Measurements from ENCODE around the gene SCAMP3. TPM values are rescaled to one million over a fixed set of nuclear protein-coding genes. Genes with fewer than 3 reads are reported as not detected.

Gene SCAMP3
- total RNA-seq, 2 donors from 2014 or later, result 77.2 to 77.7 TPM

DNA sequence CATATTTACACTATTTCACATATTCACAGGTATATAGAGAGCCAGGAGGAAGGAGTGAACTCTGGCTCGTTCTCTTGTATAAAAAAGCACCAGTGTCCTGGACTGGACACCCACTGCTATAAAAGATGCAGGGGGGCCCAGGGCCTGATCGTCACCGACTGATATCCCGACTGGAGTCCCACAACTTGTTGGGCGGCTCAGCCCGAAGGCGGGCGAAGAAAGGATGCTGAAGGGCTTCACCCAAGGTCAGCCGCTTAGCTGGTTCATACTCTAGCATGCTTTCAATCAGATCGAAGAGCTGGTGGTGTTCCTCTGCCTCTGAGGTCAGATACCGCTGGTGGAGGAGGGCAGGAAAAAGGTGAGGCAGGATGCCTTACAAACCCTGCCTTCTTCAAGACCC lies 907 bp upstream of the SCAMP3 start:
- Histone ChIP-seq H3K4me3 (no peak overlapping the region), H3K27me3 (no peaks in the 10 kb centered on the region), H3K36me3 (peaks cover 65% of the 10 kb centered on the region), H3K9me3 (no peaks in the 10 kb centered on the region), H3K4me1 (peaks cover 3 to 31% of the 10 kb centered on the region in 2 donors), H3K27ac (no peak overlapping the region)
- TF ChIP-seq, protein P1, sequence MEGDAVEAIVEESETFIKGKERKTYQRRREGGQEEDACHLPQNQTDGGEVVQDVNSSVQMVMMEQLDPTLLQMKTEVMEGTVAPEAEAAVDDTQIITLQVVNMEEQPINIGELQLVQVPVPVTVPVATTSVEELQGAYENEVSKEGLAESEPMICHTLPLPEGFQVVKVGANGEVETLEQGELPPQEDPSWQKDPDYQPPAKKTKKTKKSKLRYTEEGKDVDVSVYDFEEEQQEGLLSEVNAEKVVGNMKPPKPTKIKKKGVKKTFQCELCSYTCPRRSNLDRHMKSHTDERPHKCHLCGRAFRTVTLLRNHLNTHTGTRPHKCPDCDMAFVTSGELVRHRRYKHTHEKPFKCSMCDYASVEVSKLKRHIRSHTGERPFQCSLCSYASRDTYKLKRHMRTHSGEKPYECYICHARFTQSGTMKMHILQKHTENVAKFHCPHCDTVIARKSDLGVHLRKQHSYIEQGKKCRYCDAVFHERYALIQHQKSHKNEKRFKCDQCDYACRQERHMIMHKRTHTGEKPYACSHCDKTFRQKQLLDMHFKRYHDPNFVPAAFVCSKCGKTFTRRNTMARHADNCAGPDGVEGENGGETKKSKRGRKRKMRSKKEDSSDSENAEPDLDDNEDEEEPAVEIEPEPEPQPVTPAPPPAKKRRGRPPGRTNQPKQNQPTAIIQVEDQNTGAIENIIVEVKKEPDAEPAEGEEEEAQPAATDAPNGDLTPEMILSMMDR (IDR thresholded peaks at IDR 0.05), result no peak
- no peak for DNase-seq (ENCODE audit: low spot score)

- H3K27ac ChIP-seq, result peak overlapping the region; percentile 75 to 86
- no peaks in the 10 kb centered on the region for H3K27me3 ChIP-seq
- TF ChIP-seq, protein P1 (IDR thresholded peaks at IDR 0.05), result no peak
- peaks cover 59% of the 10 kb centered on the region for H3K36me3 ChIP-seq
- peaks cover 3 to 23% of the 10 kb centered on the region in 2 donors for H3K4me1 ChIP-seq
- no peaks in the 10 kb centered on the region for H3K9me3 ChIP-seq
- no peak for DNase-seq (ENCODE audit: low spot score)
- H3K4me3 ChIP-seq, result peak overlapping the region; percentile 67 to 86
Measured at GRCh38 chr1:155261493-155261851, 688 bp downstream of the SCAMP3 start.

DNA sequence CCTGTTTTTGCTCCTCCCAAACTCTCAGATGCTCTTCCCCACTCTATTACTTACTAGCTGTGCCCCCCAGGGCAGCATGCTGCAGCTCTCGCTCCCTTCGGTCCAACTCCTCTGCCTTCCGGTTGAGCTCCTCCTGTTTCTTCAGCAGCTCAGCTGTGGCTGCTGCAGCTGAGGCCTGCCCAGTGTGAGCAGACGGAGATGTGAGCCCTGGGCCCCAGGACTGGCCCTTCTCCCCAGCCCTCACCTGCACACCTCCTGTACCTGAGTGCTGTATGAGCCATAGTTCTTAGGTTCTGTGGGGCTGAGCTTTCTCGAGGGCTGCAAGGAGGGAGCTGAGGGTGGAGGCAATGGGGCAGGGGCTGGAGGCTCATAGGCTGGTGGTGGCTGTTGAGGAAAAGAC lies 1.9 kb downstream of the SCAMP3 start:
- no peak overlapping the region for H3K4me3 ChIP-seq
- TF ChIP-seq, protein P1 (IDR thresholded peaks at IDR 0.05), result no peak
- no peak overlapping the region for H3K27ac ChIP-seq
- H3K27me3 ChIP-seq, result no peaks in the 10 kb centered on the region
- peaks cover 48% of the 10 kb centered on the region for H3K36me3 ChIP-seq
- H3K4me1 ChIP-seq, result peaks cover 3 to 32% of the 10 kb centered on the region in 2 donors
- H3K9me3 ChIP-seq, result no peaks in the 10 kb centered on the region
- DNase-seq (ENCODE audit: low spot score), result no peak

DNA sequence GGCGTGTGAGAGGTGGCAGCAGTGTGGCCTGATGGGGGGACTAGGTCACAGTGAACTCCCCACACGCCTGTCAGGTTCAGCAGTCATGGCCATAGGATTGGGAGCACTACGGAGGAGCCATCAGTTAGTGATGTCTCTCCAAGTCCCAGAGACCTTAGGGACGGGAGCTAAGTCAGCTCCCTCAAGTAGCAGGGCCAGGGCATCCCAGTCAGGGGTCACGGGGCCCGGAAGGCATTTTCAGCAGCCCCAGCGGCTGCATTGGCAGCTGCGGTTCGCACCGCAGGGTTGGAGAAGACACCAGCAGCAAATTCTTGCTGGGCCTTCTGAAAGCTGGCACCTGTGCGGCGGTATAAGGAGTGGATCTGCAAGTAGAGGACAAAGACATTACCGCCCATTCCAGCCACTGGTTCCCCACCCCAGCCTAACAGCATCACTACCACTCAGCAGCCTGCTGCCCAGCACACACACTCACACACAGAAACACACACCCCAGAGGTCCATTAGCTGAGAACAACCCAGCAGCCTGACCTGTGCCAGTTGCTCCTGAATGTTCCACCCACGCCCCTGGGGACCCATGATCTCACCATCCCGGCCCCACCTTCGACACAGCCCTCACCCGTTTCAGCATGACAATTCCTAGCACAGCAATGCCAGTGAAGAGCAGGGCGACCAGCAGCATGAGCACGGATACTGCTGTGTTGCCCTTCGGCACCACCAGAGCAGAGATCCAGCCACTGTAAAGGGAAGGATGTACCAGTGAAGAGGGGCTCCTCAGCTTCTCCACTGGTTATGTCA lies 5.9 kb downstream of the SCAMP3 start:
- no peaks in the 10 kb centered on the region for H3K9me3 ChIP-seq
- DNase-seq (ENCODE audit: low spot score), result no peak
- H3K4me3 ChIP-seq, result peak overlapping the region in 1 of 2 donors; percentile 91
- TF ChIP-seq, protein P1 (IDR thresholded peaks at IDR 0.05), result no peak
- no peaks in the 10 kb centered on the region for H3K27me3 ChIP-seq
- H3K36me3 ChIP-seq, result peaks cover 24% of the 10 kb centered on the region
- H3K27ac ChIP-seq, result peak overlapping the region; percentile 97
- H3K4me1 ChIP-seq, result peaks cover under 1 to 43% of the 10 kb centered on the region in 2 donors

- Histone ChIP-seq H3K27ac (peak within 1 kb of the TSS; percentile 97), H3K36me3 (peaks cover 24% of the 10 kb centered on the region), H3K27me3 (no peaks in the 10 kb centered on the region), H3K9me3 (no peaks in the 10 kb centered on the region), H3K4me1 (peaks cover 0 to 43% of the 10 kb centered on the region in 2 donors), H3K4me3 (peak within 1 kb of the TSS; percentile 91 to 94)
- TF ChIP-seq, protein P1 (IDR thresholded peaks at IDR 0.05), result no peak
- peak; percentile 90 for DNase-seq (ENCODE audit: low spot score)
Measured at GRCh38 chr1:155255243-155256007, 6.7 kb downstream of the SCAMP3 start, which contains the start of gene ENTREP3. ENTREP3 (minus strand) TSS chr1:155255483; CDS start chr1:155254877, 606 bp downstream.
